DOHH2 (cell line): ENCODE results near the gene MYDGF.

Experiments used
- CTCF ChIP-seq: fragments of 200-600 bp; sonication (generic); IDR thresholded peaks from one replicate; pipeline ENCODE4 v1.5.1; 2014; ENCODE audit warnings: antibody characterized with exemption, mild to moderate bottlenecking, low read depth, low read length; ENCODE audit not compliant: poor library complexity, severe bottlenecking
- EZH2phosphoT487 ChIP-seq: fragments of 200-600 bp; sonication (generic); IDR thresholded peaks from 2 replicates; pipeline ENCODE4 v1.6.1; 2017; ENCODE audit warnings: borderline replicate concordance, mild to moderate bottlenecking, antibody characterized with exemption, low read length, moderate library complexity, mixed read lengths

- TF ChIP-seq CTCF (no peak), EZH2phosphoT487 (no peak)
Measured at GRCh38 chr19:4662812-4663211, 7.3 kb downstream of the MYDGF start.
